PC-3 (cell line): Measurements from ENCODE around the gene PCDHGA3. TPM values are rescaled to one million over a fixed set of nuclear protein-coding genes. Genes with fewer than 3 reads are reported as not detected.

Experiments
- ATAC-seq: fragments of 200-7000 bp; cut with Tn5 transposase; 2 replicates; pipeline ENCODE4 v1.9.1; 2020; ENCODE audit warnings: mild to moderate bottlenecking, moderate library complexity
- BruUV-seq: library from RNA; stranded (reverse); fragments of 400-500 nt; replicated peaks from 2 replicates; lab custom pipeline; 2021; lab: Mats Ljungman, UMichigan
- CTCF ChIA-PET: fragments of 300-600 bp; sonication (Branson Sonifier 250); formaldehyde crosslinking; loops from one replicate; lab custom pipeline; 2022; ENCODE audit warnings: antibody characterized with exemption; lab: Charles Lee
- POLR2A ChIA-PET: fragments of 300-600 bp; sonication (Branson Sonifier 250); formaldehyde crosslinking; loops from one replicate; lab custom pipeline; 2022; ENCODE audit warnings: antibody characterized with exemption; ENCODE audit not compliant: unreplicated experiment; lab: Charles Lee
- DNase-seq: peaks from one replicate; pipeline ENCODE4 v3.0.0-alpha.2; 2015
- H2AFZ ChIP-seq: fragments of 300-600 bp; sonication (generic); 2 replicates; pipeline ENCODE4 v1.6.0; 2016; ENCODE audit warnings: antibody characterized with exemption, low read length
- H3F3A ChIP-seq: fragments of 300-600 bp; sonication (generic); one replicate; pipeline ENCODE4 v1.6.0; 2017; ENCODE audit warnings: antibody characterized with exemption, low read length, control low read depth, mild to moderate bottlenecking; ENCODE audit not compliant: unreplicated experiment
- H3K27ac ChIP-seq: fragments of 300-600 bp; sonication (generic); 2 replicates; pipeline ENCODE4 v1.5.1; 2016; ENCODE audit warnings: mild to moderate bottlenecking, low read length
- H3K27me3 ChIP-seq: fragments of 300-600 bp; sonication (generic); 2 replicates; pipeline ENCODE4 v1.6.1; 2016; ENCODE audit warnings: low read length, mixed read lengths
- H3K36me3 ChIP-seq: fragments of 300-600 bp; sonication (generic); 2 replicates; pipeline ENCODE4 v1.6.1; 2016; ENCODE audit warnings: low read depth, mixed run types, low read length, mixed read lengths
- H3K4me1 ChIP-seq: fragments of 300-600 bp; sonication (generic); 2 replicates; pipeline ENCODE4 v1.5.1; 2016; ENCODE audit warnings: low read length; ENCODE audit not compliant: insufficient read depth
- H3K4me2 ChIP-seq: fragments of 300-600 bp; sonication (generic); 2 replicates; pipeline ENCODE4 v1.6.0; 2016; ENCODE audit warnings: low read length
- H3K4me3 ChIP-seq: fragments of 300-600 bp; sonication (generic); 2 replicates; pipeline ENCODE4 v1.5.1; 2016; ENCODE audit warnings: mild to moderate bottlenecking, low read length, mixed read lengths
- H3K79me2 ChIP-seq: fragments of 300-600 bp; sonication (generic); 2 replicates; pipeline ENCODE4 v1.6.1; 2017; ENCODE audit warnings: low read length, mixed read lengths
- H3K9ac ChIP-seq: fragments of 300-600 bp; sonication (generic); 2 replicates; pipeline ENCODE4 v1.6.0; 2016; ENCODE audit warnings: mild to moderate bottlenecking, low read length
- H3K9me2 ChIP-seq: fragments of 300-600 bp; sonication (generic); replicated peaks from 2 replicates; pipeline ENCODE4 v1.6.1; 2016; ENCODE audit warnings: mixed run types, low read length, mixed read lengths
- H3K9me3 ChIP-seq: fragments of 300-600 bp; sonication (generic); 2 replicates; pipeline ENCODE4 v1.6.1; 2016; ENCODE audit warnings: low read length, mixed read lengths
- H4K20me1 ChIP-seq: fragments of 300-600 bp; sonication (generic); 2 replicates; pipeline ENCODE4 v1.6.1; 2016; ENCODE audit warnings: low read length, mixed read lengths
- CTCF ChIP-seq: fragments of 300-600 bp; sonication (generic); conservative IDR thresholded peaks from 2 replicates; pipeline ENCODE4 v1.5.1; 2017; ENCODE audit warnings: antibody characterized with exemption, low read depth, mild to moderate bottlenecking, low read length
- EZH2 ChIP-seq: fragments of 300-600 bp; sonication (generic); IDR thresholded peaks from one replicate; pipeline ENCODE4 v1.6.1; 2017; ENCODE audit warnings: antibody characterized with exemption, mild to moderate bottlenecking, low read length; ENCODE audit not compliant: unreplicated experiment
- EZH2phosphoT487 ChIP-seq: fragments of 300-600 bp; sonication (generic); IDR thresholded peaks from 2 replicates; pipeline ENCODE4 v1.6.1; 2018; ENCODE audit warnings: mild to moderate bottlenecking, antibody characterized with exemption, low read length, borderline replicate concordance
- intact Hi-C: fragments of 100-400 bp; cut with micrococcal nuclease; formaldehyde crosslinking; loops from 2 replicates; pipeline ENCODE4 v1.9.0; 2023
- total RNA-seq: library from RNA; depleted of rRNA; stranded (reverse); fragments of >200 nt; gene quantifications from 2 replicates; pipeline ENCODE4 v1.2.3, GENCODE V29; 2014

The PCDHGA3 gene
- total RNA-seq, 1 experiment from 2014 or later: not detected

- Histone ChIP-seq H3K4me1 (0 out of 2 replicates have a peak, but pooled peaks cover 3% of the 10 kb centered on the region), H3K79me2 (no peaks in the 10 kb centered on the region), H3K27ac (no peak overlapping the region), H2AFZ (no peak overlapping the region), H3K9me2 (no peaks in the 10 kb centered on the region), H4K20me1 (no peaks in the 10 kb centered on the region), H3K36me3 (no peaks in the 10 kb centered on the region; the same call in 1 of the 2 replicates), H3K9me3 (no peaks in the 10 kb centered on the region; the same call in 1 of the 2 replicates), H3K9ac (no peak overlapping the region), H3K4me2 (no peak overlapping the region), H3K27me3 (no peaks in the 10 kb centered on the region), H3F3A (no peaks in the 10 kb centered on the region), H3K4me3 (no peak overlapping the region)
- no TSS peak for BruUV-seq
- intact Hi-C loops: loop anchor here (5.0 kb wide), 1 partner anchor 270 kb away; the partner anchor contains the start of gene PCDHB2
- ChIA-PET CTCF (no interaction called here), POLR2A (no interaction called here)
- DNase-seq (no peak), ATAC-seq (no peak)
- no peak for TF ChIP-seq CTCF
- TF ChIP-seq EZH2: no peak
- no peak for TF ChIP-seq EZH2phosphoT487
Observed at GRCh38 chr5:141362719-141363118, 19.1 kb downstream of the PCDHGA3 start.

GRCh38 chr5:141363952-141364660 is 20.5 kb downstream of the PCDHGA3 start, which contains the start of gene PCDHGA5:
TSS of gene PCDHGA5 (plus strand) at chr5:141364162. CDS start at chr5:141364331, 169 bp downstream.
- no peak within 1 kb of the TSS for H3K27ac ChIP-seq
- intact Hi-C loops: loop anchor here (1.0 to 5.0 kb wide), 3 partner anchors 33 to 272 kb away; partner anchors contain the start of genes PCDHB2 and PCDHGB5
- ChIA-PET POLR2A (no interaction called here), CTCF (interaction anchor here (0.6 to 1.4 kb wide), 9 partner anchors 33 to 203 kb away, joined by 3 to 10 read pairs (median 5); partner anchors contain the start of gene PCDHB9)
- peak within 1 kb of the TSS; percentile 66 for H3K4me2 ChIP-seq
- DNase-seq: peak; percentile 45
- H2AFZ ChIP-seq: peak within 1 kb of the TSS; percentile 75
- H3K79me2 ChIP-seq: no peaks in the 10 kb centered on the region
- H3K9me3 ChIP-seq: no peaks in the 10 kb centered on the region; the same call in 1 of the 2 replicates
- BruUV-seq: TSS peak; percentile 39
- no peaks in the 10 kb centered on the region for H4K20me1 ChIP-seq
- H3K4me3 ChIP-seq: peak within 1 kb of the TSS; percentile 64
- 0 out of 2 replicates have a peak, but pooled peaks cover 3% of the 10 kb centered on the region for H3K4me1 ChIP-seq
- H3K36me3 ChIP-seq: no peaks in the 10 kb centered on the region; the same call in 1 of the 2 replicates
- TF ChIP-seq EZH2phosphoT487 (no peak), CTCF (peak; percentile 53)
- ATAC-seq: peak; percentile 83
- no peaks in the 10 kb centered on the region for H3K9me2 ChIP-seq
- peak within 1 kb of the TSS; percentile 17; the same call in 1 of the 2 replicates for H3K9ac ChIP-seq
- H3F3A ChIP-seq: no peaks in the 10 kb centered on the region
- no peaks in the 10 kb centered on the region for H3K27me3 ChIP-seq
